Muscle layer of colon (tissue), 2 donors: Measurements from ENCODE around the gene SLC26A11.
"Not testable (repeated sequence)": the region's sequence is repeated elsewhere in the genome, so short reads cannot be mapped to it uniquely, and the experiment has no call there.

Experiments used
- H3K27ac ChIP-seq: one replicate; pipeline ENCODE4 v1.7.0; 2013; ENCODE audit warnings: low read depth, mild to moderate bottlenecking, low read length, moderate library complexity
- H3K27me3 ChIP-seq, 2 donors: one replicate each; pipeline ENCODE4 v1.7.0; 2013; ENCODE audit warnings: low read length in 2 of 2, mild to moderate bottlenecking in 2 of 2; ENCODE audit not compliant: insufficient read depth in 2 of 2, control insufficient read depth in 1 of 2
- H3K36me3 ChIP-seq: one replicate; pipeline ENCODE4 v1.7.0; 2013; ENCODE audit warnings: mild to moderate bottlenecking, low read length; ENCODE audit not compliant: insufficient read depth
- H3K4me1 ChIP-seq: one replicate; pipeline ENCODE4 v1.7.0; 2013; ENCODE audit warnings: mild to moderate bottlenecking, low read length; ENCODE audit not compliant: insufficient read depth
- H3K4me3 ChIP-seq, 2 donors: one replicate each; pipeline ENCODE4 v1.7.0; 2013; ENCODE audit warnings: low read length in 2 of 2, low read depth in 1 of 2, mild to moderate bottlenecking in 1 of 2, moderate library complexity in 1 of 2
- H3K9ac ChIP-seq: one replicate; pipeline ENCODE4 v1.7.0; 2013; ENCODE audit warnings: low read length
- H3K9me3 ChIP-seq: one replicate; pipeline ENCODE4 v1.7.0; 2013; ENCODE audit warnings: mild to moderate bottlenecking, low read length
- donor health status: abdominal sarcoma.
- donor health status: Adenocarcinoma of cecum.

SLC26A11 gene

DNA sequence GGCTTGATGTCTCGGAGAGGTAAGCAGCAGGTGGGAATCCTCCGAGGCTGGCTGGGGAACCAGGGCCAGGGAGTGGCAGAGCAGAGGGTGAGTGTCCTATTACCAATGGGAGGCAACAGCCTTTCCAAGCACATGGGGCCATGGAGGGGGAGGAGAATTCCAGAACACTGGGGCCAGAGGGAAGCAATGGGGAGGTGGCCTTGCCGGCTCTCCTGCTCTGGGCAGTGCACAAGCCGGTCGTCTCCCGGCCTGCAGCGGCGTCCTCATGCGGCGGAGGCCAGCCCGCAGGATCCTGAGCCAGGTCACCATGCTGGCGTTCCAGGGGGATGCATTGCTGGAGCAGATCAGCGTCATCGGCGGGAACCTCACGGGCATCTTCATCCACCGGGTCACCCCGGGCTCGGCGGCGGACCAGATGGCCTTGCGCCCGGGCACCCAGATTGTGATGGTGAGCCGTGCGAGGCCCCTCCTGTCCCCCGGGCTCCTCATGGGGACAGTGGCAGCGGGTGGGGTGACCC is 22.0 kb upstream of the SLC26A11 start:
- Histone ChIP-seq H3K27me3 (peaks cover 5 to 21% of the 10 kb centered on the region in 2 donors), H3K4me1 (no peaks in the 10 kb centered on the region), H3K4me3 (no peak overlapping the region), H3K9ac (no peak overlapping the region), H3K36me3 (no peaks in the 10 kb centered on the region), H3K27ac (no peak overlapping the region), H3K9me3 (no peaks in the 10 kb centered on the region)

DNA sequence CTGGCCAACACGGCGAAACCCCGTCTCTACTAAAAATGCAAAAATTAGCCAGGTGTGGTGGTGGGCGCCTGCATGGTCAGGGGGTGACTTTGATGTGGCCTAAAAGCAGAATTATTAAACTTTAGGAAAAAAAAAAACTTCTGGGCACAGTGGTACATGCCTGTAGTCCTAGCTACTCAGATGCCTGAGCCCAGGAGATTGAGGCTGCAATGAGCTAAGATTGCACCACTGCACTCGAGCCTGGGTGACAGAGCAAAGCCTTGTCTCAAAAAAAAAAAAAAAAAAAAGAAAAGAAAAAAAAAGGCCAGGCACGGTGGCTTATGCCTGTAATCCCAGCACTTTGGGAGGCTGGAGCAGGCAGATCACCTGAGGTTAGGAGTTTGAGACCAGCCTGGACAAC is 20.9 kb upstream of the SLC26A11 start:
- H3K9ac ChIP-seq, H3K4me1 ChIP-seq, H3K4me3 ChIP-seq, H3K27ac ChIP-seq, H3K36me3 ChIP-seq, H3K9me3 ChIP-seq: not testable (repeated sequence)
- peaks cover 5 to 18% of the 10 kb centered on the region in 2 donors for H3K27me3 ChIP-seq

DNA sequence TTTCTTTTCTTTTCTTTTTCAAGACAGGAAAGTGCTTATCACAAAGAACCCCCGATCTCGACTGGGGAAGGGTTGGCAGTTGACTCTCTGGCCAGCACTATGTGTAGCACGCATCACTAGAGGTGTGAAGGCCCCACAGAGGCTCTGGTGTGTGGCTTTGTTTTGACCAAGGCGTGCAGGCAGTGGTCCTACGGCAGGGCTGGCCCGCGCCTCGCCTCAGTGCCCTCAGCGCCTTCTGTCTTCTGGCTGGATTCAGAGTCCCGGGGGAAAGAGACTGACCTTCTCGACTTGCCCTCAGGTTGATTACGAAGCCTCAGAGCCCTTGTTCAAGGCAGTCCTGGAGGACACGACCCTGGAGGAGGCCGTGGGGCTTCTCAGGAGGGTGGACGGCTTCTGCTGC is 18.8 kb upstream of the SLC26A11 start:
- Histone ChIP-seq H3K27ac (no peak overlapping the region), H3K4me3 (no peak overlapping the region), H3K4me1 (no peaks in the 10 kb centered on the region), H3K9me3 (no peaks in the 10 kb centered on the region), H3K9ac (no peak overlapping the region), H3K36me3 (no peaks in the 10 kb centered on the region), H3K27me3 (peaks cover 0 to 2% of the 10 kb centered on the region in 2 donors)

DNA sequence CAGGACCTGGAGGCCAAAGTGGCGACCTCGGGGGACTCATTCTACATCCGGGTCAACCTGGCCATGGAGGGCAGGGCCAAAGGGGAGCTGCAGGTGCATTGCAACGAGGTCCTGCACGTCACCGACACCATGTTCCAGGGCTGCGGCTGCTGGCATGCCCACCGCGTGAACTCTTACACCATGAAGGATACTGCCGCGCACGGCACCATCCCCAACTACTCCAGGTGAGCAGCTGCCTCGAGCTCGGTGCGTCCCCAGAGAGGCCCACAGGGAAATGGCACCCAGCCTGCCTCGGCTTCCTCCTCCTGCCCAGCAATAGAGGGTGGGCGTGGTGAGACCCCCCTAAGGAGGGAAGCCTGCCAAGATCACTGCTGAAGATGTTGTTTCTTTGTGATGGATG is 18.0 kb upstream of the SLC26A11 start:
- Histone ChIP-seq H3K4me3 (no peak overlapping the region), H3K27ac (no peak overlapping the region), H3K36me3 (no peaks in the 10 kb centered on the region), H3K27me3 (no peaks in the 10 kb centered on the region), H3K9me3 (no peaks in the 10 kb centered on the region), H3K4me1 (no peaks in the 10 kb centered on the region), H3K9ac (no peak overlapping the region)

DNA sequence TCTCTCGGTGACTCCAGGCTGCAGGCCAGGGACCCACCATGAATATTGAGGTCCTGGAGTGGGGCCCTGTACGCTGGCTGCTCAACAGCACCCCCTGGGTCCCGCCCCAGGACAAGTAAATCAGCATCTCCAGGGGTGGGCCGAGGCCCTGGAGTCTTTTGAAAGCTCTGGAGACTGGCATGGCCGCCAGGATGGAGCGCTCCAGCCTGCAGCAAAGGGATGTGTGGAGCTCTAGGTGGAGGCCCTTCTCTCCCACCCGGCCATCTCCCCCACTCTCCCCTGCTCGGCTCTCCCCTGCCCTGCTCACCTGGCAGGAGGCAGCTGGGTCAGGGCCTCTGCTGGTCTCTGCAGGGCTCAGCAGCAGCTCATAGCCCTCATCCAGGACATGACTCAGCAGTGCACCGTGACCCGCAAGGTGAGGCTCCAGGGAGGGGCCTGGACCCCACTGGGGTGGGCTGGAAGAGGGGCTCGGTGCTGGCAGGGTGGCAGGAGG is 16.7 kb upstream of the SLC26A11 start:
- Histone ChIP-seq H3K9me3 (no peaks in the 10 kb centered on the region), H3K4me3 (no peak overlapping the region), H3K27me3 (no peaks in the 10 kb centered on the region), H3K36me3 (no peaks in the 10 kb centered on the region), H3K9ac (no peak overlapping the region), H3K27ac (no peak overlapping the region), H3K4me1 (no peaks in the 10 kb centered on the region)

DNA sequence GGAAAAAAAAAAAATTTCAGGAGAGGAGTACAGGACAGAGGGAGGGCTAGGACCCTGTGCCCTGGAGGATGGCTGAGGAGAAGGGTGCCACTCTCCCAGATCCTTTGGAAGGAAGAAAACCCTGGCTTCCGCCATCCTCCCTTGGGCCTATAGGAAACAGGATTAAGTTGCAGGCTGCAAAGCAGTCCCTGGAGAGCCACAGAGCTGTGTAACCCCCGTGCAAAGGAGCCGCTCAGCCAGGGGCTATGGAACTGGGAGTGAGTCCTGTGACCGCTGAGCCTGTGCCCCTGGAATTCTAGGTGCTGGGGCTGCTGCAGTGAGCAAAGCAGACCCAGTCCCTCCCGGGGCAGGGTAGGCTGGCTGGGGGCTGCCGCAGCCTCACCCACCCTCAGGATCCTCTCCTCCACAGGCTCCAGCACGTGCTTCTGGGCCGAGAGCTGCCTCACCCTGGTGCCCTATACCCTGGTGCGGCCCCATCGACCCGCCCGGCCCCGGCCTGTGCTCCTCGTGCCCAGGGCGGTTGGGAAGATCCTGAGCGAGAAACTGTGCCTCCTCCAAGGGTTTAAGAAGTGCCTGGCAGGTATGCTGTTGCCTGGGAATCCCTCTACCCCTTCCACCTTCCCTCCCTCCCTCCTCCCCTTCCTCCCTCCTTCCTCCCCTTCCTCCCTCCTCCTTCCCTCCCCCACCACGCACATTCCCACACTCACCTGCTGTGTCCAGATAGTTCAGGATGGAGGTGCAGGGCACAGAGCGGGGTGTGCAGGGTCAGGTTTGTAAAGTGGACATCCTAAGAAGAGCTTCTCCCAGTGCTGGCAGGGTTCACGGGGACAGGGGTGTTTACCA is 15.4 kb upstream of the SLC26A11 start:
- Histone ChIP-seq H3K36me3 (no peaks in the 10 kb centered on the region), H3K4me1 (no peaks in the 10 kb centered on the region), H3K27me3 (no peaks in the 10 kb centered on the region), H3K27ac (no peak overlapping the region), H3K9me3 (no peaks in the 10 kb centered on the region), H3K4me3 (no peak overlapping the region), H3K9ac (no peak overlapping the region)

DNA sequence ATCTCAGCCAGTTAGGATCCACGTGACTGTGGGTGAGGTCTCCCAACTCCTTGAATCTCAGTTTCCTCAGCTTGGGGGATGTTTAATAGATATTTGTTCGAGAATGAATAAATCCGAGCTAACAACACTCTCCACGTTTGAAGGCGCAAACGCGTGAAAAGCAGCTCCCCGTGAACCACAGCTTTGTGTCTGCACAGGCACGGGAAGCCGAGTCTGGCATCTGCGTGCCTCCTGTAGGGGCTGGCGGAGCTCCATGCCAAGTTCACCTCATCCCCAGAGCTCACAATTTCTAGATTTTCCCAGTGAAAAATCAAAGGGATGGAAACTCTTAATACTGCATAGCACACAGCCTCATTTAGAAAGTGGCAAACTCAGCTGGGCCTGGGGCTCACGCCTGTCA is 14.4 kb upstream of the SLC26A11 start:
- Histone ChIP-seq H3K27ac (no peak overlapping the region), H3K36me3 (peaks cover under 1% of the 10 kb centered on the region), H3K9me3 (no peaks in the 10 kb centered on the region), H3K4me3 (no peak overlapping the region), H3K27me3 (no peaks in the 10 kb centered on the region), H3K4me1 (no peaks in the 10 kb centered on the region), H3K9ac (no peak overlapping the region)

DNA sequence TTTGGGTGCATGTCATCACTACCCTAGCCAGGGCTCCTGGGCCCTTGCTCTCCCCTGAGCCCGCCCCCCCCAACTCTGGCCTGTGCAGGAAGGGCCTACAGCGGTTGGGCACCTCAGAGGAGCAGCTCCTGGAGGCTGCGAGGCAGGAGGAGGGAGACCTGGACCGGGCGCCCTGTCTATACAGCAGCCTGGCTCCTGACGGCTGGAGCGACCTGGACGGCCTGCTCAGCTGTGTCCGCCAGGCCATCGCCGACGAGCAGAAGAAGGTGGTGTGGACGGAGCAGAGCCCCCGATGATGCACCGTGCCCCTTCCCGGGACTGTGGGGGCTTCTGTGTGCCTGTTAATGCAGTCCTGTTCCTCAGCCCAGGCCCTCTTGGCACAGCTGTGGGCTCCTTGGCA is 12.2 kb upstream of the SLC26A11 start:
- Histone ChIP-seq H3K9ac (no peak overlapping the region), H3K27ac (no peak overlapping the region), H3K36me3 (peaks cover 16% of the 10 kb centered on the region), H3K9me3 (no peaks in the 10 kb centered on the region), H3K27me3 (no peaks in the 10 kb centered on the region), H3K4me1 (no peaks in the 10 kb centered on the region), H3K4me3 (no peak overlapping the region)

DNA sequence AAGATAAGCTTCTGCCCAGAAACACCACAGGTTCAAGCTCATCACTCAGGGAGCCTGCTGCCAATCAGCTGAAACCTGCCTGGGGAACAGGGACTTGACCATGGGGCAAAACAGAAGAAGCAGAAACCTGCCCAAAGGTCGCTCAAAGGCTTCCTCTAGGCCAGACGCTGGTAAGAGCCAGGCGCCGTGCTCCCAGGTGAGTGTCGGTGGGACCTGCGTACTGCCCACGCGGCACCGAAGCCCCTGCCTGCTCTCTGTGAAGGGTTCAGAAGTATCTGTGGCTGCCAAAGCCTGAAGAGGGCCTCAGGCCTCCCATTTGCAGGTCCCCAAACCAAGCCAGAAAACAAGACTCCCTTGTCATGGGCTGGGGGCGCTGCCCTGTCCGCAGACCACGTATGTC is 10.5 kb upstream of the SLC26A11 start:
- Histone ChIP-seq H3K27ac (no peak overlapping the region), H3K4me1 (no peaks in the 10 kb centered on the region), H3K27me3 (no peaks in the 10 kb centered on the region), H3K9me3 (no peaks in the 10 kb centered on the region), H3K4me3 (no peak overlapping the region), H3K36me3 (peaks cover 16% of the 10 kb centered on the region), H3K9ac (no peak overlapping the region)

DNA sequence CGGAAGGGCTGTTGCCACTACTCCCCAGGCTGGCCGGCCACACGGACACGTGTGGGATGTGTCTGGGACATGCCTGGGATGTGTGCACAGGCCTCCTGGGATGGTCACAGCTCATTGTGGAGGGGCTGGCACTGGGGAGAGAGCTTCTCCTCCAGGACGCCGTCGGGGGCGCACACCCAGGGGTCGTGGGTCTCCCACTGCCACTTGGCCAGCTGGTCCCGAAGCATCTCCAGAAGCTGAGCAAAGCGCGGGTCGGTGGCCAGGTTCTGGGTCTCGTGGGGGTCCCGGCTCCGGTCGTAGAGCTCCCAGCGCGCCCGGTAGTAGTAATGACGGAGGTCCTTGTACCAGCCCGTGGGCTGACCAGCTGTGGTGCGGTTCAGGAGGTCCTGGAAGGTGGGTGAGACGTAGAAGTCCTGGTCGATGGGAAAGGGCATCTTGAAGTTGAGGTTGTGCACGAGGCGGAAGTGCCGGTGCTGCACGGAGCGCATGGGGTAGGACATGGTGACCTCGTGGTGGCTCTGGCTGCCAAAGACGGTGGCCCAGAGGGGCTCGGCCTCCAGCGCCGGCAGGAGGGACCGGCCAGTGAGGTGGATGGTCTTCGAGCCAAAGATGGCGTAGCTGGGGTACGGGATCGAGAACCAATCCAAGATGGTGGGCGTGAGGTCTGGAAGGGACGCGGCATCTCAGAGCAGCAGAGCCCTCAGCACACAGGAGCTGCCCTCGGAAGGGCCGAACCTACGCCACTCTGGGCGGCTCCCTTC is 9.7 kb upstream of the SLC26A11 start:
- Histone ChIP-seq H3K27ac (no peak overlapping the region), H3K4me3 (no peak overlapping the region), H3K9ac (no peak overlapping the region), H3K27me3 (no peaks in the 10 kb centered on the region), H3K4me1 (no peaks in the 10 kb centered on the region), H3K36me3 (peaks cover 16% of the 10 kb centered on the region), H3K9me3 (no peaks in the 10 kb centered on the region)

DNA sequence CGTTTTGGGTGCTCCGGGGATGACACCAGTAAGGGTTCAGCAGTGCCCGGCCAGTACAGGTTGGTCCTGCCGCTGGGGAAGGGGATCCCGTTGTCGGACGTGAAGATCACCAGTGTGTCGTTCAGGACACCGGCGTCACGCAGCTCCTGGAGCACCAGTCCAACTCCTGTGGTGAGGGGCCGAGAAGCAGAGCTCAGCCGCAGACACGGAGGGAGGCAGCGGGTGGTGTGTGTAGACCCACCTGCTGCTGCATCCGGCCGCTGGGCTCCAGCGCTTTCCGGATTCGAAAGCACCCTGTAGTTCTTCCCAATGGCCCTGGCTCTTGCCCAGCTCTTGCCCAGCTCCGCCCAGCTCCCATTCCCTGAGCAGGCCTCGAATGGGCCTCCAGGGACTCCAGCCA is 8.1 kb upstream of the SLC26A11 start:
- Histone ChIP-seq H3K27me3 (no peaks in the 10 kb centered on the region), H3K36me3 (peaks cover 23% of the 10 kb centered on the region), H3K4me3 (no peak overlapping the region), H3K9me3 (no peaks in the 10 kb centered on the region), H3K27ac (no peak overlapping the region), H3K9ac (no peak overlapping the region), H3K4me1 (no peaks in the 10 kb centered on the region)
